GM19452 (cell line): ENCODE measurements around the gene CTTN.
"Not testable (repeated sequence)": the region's sequence is repeated elsewhere in the genome, so short reads cannot be mapped to it uniquely, and the experiment has no call there.

Experiments
- ATAC-seq: cut with Tn5 transposase; IDR thresholded peaks from one replicate; pipeline ENCODE4 v1.9.1; 2021; ENCODE audit not compliant: unreplicated experiment

CTTN gene

GRCh38 chr11:70448983-70449567 lies 50.7 kb downstream of the CTTN start:
- ATAC-seq, result no peak

GRCh38 chr11:70454197-70454767 lies 56.0 kb downstream of the CTTN start:
- ATAC-seq, result no peak

- ATAC-seq, result not testable (repeated sequence)
Measured at GRCh38 chr11:70454811-70455210, 56.5 kb downstream of the CTTN start.

DNA sequence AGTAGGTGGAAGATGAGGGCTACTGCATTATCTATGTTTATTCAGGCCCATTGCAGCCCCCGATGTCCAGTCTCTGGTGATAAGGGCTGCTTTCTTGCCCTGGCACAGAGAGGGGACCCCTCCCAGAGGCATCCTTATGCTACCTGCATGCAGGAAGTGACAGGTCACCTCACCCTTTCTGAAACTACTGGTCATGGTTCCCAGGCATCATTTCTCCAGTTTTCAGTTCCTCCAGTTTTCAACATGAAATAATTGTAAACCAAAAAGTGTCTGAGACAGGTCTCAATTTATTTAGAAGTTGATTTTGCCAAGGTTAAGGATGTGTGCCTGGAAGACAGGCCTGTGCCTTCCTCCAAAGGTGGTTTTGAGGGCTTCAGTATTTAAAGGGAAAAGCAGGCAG lies 57.0 kb downstream of the CTTN start:
- ATAC-seq, result no peak

DNA sequence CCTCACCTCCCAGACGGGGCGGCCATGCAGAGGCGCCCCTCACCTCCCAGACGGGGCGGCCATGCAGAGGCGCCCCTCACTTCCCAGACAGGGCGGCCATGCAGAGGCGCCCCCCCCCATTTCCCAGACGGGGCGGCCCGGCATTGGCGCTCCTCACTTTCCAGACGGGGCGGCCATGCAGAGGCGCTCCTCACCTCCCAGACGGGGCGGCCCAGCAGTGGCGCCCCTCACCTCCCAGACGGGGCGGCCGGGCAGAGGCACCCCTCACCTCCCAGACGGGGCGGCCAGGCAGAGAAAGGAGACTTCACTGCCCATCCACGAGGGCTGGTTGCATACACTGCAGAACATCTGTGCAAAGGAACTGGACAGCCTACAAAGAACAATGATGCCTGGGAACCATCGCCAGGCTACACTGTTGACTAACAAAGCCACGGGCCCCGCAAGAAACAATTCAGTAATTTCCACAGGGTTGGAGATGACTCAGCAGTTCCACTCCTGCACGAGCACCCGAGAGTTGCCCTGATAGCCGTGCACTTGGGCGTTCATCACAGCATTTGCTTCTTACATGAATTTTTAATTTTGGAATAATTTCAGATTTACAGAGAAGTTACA lies 58.7 kb downstream of the CTTN start:
- ATAC-seq, result no peak

- no peak for ATAC-seq
Measured at GRCh38 chr11:70458736-70459135, 60.4 kb downstream of the CTTN start.

DNA sequence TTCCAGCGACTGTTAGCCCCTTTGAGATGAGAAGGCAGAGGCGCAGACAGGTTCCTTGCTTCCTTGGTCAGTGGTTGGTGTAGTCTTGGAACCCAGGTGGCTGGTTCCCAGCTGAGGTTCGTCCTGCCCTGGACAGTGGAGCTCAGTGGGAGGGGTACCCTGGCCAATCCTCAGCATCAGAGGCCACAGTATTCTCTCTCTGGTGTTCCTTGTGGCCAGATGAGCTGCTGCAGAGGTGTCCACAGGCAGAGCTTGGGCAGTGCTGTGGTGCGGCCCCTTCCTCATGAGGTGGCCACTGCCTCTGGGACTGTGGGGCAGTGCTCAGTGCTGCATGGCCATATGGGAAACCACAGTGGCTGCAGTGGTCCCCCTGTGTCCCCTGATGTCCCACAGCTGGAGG lies 61.8 kb downstream of the CTTN start:
- ATAC-seq, result no peak

GRCh38 chr11:70460964-70461363 lies 62.6 kb downstream of the CTTN start:
- ATAC-seq, result no peak

- ATAC-seq, result no peak
Measured at GRCh38 chr11:70462818-70463477, 64.6 kb downstream of the CTTN start.

DNA sequence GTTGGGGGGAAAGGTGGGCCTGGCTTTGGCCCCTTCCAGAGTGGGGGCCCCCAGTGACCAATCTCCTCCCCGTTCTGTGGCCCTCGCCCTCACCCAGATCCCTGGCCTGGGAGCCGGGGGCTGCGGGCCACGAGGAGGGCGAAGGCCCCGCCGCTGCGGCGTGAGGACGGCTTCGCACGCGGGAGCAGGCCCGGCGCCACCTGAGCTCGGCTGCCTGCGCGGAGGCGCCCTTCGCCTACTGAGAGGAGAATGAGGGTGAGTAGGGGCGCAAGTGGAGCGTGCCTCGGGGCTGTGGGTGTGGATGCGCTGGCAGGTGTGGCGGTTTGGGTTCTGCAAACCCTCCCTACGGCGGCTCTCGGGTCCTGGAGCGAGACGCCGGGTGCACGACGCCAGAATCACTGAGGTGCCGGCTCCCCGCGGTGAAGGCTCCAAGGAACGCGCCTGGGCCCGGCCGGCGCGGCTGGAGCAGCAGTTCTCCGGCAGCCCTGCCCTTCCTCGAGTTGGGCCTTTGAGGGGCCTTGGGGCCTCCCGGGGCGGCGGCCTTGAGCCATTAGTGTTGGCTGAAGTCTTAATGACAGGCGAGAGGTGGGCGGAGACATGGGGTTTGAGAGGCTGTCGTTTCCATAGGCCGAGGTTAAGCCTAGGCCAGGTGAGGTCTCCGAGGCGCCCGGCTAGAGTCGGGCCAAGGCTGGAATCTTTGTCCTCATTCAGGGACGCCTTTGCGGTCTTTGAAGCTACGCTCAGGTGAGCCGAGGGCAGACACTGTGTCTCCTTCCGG lies 65.3 kb downstream of the CTTN start:
- no peak for ATAC-seq

- ATAC-seq, result no peak
Measured at GRCh38 chr11:70464509-70465361, 66.4 kb downstream of the CTTN start.

GRCh38 chr11:70466154-70466553 lies 67.8 kb downstream of the CTTN start:
- no peak for ATAC-seq

GRCh38 chr11:70466596-70466995 lies 68.3 kb downstream of the CTTN start:
- ATAC-seq, result no peak

DNA sequence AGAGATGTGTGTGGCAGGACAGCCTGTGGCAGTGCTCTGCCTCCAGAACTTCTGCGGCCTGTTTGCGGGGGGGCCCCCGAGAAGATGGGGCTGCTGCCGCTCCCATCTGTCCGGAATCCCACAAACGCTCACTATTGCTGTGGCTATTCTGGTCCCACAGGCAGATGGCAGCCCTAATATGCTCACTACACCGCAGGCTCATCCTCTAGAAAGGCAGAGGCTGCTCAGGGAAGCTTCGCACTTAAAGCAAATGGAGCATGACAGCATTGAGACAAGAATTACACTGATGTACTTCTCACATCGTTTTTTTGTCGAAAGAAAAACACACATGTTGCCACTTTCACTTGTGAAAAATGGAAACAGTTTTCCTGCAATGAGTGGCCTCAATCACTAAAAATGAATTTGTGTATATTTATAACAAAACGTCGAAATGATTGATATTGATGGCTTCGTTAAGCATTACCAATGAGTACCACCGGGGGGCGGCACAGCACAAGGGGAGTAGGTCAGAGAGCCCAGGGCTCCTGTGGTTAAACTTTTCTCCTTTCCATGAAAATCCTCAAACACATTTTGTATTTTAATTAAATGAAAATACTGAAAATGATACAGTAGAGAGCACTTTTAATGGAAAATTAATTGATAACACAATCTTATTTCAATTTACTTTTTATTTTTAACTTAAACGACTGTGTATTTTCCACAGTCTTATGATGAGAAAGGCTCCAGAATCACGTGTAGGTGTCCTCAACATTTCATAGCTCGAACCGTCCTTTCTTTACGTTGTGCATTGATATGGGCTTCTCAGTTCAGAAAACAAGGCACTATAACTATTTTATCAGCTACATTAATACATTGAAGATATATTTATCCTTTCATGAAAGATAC lies 69.1 kb downstream of the CTTN start:
- ATAC-seq, result no peak

GRCh38 chr11:70468256-70469195 lies 70.2 kb downstream of the CTTN start:
- no peak for ATAC-seq

GRCh38 chr11:70470127-70470526 lies 71.8 kb downstream of the CTTN start:
- ATAC-seq, result no peak

GRCh38 chr11:70471254-70471653 lies 72.9 kb downstream of the CTTN start:
- ATAC-seq, result no peak

DNA sequence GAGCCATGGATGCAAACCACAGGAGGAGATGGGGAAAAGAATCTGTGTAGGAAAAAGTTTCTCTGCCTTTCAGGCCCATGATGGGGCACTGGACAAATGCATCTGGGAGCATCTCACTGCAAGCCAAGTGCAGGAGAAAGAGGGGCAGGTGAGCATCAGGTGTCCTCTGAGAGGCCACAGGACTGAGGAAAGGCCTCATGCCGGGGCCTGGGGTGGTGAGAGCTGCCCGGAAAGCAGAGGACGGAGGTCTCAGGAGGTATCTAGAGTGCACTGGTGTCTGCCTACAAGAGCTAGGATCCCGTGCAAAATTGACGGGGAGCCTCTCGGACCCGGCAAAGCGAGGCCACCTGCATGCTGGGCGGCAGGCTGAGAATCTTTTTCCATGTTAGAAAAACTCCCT lies 73.9 kb downstream of the CTTN start:
- ATAC-seq, result no peak
